ENCODE data around the gene NKTR. TPM values are rescaled to one million over a fixed set of nuclear protein-coding genes. Genes with fewer than 3 reads are reported as not detected.
"Not testable (repeated sequence)": the region's sequence is repeated elsewhere in the genome, so short reads cannot be mapped to it uniquely, and the experiment has no call there.

NKTR gene
- total RNA-seq, 8 experiments from 2014 or later = 44.4 to 140 (median 76.5) TPM

DNA sequence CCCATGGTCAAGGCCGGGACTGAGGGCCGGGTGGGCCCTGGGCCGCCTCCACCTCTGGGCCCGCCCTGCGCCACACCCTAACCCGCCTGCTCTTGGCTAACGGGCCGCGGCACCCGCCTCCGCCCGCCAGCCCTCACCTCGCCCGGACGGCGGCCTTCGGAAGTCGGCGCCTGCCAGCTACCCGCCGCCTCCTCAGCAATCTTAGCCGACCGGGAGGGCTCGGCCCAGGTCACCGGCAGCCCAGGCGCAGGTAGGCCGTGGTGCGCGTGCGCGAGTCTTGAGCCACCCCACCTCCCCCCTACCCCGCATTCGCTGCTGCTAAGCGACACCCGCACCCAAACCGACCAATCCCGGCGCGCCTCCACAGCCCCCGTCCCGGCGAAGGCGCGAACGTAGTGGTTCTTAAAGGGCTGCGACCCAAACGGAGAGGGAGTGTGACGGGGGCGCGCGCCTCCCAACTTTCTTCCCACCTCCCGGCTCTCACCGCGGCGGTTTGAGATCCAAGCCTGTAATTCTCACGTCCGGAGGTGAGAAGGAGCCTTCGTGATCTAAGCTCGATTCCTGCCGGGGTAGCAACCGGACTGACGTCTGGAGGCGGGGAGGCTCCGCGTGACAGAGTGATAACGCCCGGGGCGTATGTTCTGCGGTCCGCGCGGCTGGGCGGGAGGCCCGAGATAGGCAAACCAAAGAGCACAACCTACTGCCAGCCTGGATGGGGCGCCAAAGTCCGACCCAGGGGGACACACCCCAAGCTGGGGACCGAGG, 18.6 kb upstream of the NKTR start, which contains the start of gene SEC22C:
Gene SEC22C, minus strand, starts transcription at position 259 of the 765 bp plus-strand sequence. CDS start 12,921 bp downstream, outside the sequence.
- Histone ChIP-seq H3K27ac (peak within 1 kb of the TSS; percentile 74 to 78), H3K4me3 (peak within 1 kb of the TSS; percentile 67 to 98 (median 80)), H3K4me1 (replicated peaks in 1 of 2) (peaks cover 14 to 15% of the 10 kb centered on the region in 2 donors)
- peak; percentile 90 to 97 (median 95) for ATAC-seq (replicated peaks in 6 of 8)
- WGBS, 10 experiments = 0 to 3% (median 0%) methylated on average over 2 to 10 of the region's 77 CpGs; no CpG with 5 or more reads in 5 of the 10 experiments
- in situ Hi-C loops (cut with MboI; ENCODE audit: low pct_unique_long_range_greater_than_20kb in 2 of 9, low sequenced_read_pairs in 9 of 9, unreplicated experiment in 9 of 9) = no loop called here

DNA sequence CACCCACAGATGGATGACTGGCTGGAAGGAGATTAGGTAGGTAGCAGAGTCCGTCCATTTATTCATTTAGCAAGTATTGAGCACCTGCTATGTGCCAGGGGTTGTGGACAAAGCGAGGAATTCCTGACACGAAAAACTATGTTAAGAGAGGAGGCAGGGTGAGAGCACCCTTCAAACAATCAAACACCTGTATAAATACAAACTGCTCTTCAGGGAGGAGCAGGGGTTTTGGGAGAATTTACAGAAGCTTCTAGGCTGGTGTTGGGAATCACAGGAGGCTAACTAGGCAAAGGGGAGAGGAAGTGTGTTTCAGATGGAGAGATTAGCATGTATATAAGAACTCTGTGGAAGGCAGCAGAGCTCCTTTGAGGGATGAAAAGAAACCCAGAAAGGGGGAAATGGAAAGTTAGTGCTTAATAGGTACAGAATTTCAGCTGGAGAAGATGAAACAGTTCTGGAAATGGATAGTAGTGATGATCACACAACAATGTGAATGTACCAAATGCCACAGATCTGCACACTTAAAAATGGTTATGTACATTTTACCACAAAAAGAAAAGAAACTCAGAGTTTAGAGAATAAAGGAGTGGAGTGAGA, 17.9 kb upstream of the NKTR start:
- WGBS, 10 experiments = 0 to 20% (median 0%) methylated on average over 1 to 3 of the region's 3 CpGs; no CpG with 5 or more reads in 3 of the 10 experiments

DNA sequence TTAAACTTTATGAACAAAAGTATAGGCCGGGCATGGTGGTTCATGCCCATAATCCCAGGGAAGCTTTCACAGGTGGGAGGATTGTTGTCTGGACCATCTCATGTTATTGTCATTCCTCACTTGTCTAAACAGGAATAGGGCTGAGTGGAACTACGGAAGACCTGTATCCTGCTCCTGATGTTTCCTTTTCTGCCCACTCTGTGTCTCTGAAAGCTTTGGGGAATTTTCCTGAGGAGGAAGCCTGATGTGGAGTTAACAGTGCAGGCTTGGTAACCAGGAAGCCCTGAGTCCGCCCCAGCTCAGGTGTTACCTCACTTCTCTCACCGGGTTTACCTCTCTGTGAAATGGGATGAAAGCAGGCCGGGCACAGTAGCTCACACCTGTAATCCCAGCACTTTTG, 11.9 kb upstream of the NKTR start:
- WGBS, 10 experiments = 90 to 100% (median 93%) methylated on average over 1 to 5 of the region's 5 CpGs; no CpG with 5 or more reads in 4 of the 10 experiments
- Histone ChIP-seq H3K4me3 (no peak overlapping the region), H3K4me1 (replicated peaks in 1 of 2) (peaks cover 7 to 8% of the 10 kb centered on the region in 2 donors), H3K27ac (no peak overlapping the region)
- ATAC-seq (replicated peaks in 6 of 8) = no peak
- in situ Hi-C loops (cut with MboI; ENCODE audit: low pct_unique_long_range_greater_than_20kb in 2 of 9, low sequenced_read_pairs in 9 of 9, unreplicated experiment in 9 of 9) = no loop called here

More for the DNA sequence above, 17.9 kb upstream of the NKTR start:
- in situ Hi-C loops (cut with MboI; ENCODE audit: low pct_unique_long_range_greater_than_20kb in 2 of 9, low sequenced_read_pairs in 9 of 9, unreplicated experiment in 9 of 9) = no loop called here
- H3K4me3 ChIP-seq = peak overlapping the region; percentile 67 to 98 (median 80)
- peak overlapping the region; percentile 64 for H3K27ac ChIP-seq
- peaks cover 14 to 15% of the 10 kb centered on the region in 2 donors for H3K4me1 ChIP-seq (replicated peaks in 1 of 2)
- ATAC-seq (replicated peaks in 6 of 8) = no peak

DNA sequence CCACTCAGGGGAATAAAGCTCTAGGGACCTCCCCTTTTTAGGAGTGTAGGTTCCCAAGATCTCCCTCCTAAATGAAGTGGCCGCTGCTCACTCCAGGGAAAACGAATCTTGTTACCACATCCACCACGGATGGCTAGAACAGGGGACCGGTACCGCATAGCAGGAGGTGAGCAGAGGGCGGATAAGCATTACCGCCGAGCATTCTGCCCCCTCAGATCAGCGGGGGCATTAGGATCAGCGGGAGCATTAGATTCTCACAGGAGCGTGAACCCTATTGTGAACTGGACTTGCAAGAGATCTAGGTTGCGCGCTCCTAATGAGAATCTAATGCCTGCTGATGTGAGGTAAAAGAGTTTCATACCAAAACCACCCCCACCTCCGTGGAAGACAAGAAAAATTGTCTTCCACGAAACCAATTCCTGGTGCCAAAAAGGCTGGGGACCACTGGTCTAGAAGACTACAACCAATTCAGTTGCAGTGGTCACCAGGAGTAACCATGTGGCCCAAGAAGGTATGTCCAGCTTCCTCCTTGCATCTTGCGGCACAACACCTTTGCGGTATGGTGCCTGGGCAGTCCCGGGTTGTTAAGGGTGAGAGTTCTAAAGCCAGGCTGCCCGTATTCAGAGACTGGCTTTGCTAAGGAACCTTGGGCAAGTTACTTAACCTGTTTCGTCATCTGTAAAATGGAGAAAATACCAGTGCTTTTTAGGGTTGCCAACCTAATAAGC, 10.9 kb upstream of the NKTR start:
- in situ Hi-C loops (cut with MboI; ENCODE audit: low pct_unique_long_range_greater_than_20kb in 2 of 9, low sequenced_read_pairs in 9 of 9, unreplicated experiment in 9 of 9) = no loop called here
- Histone ChIP-seq H3K4me1 (replicated peaks in 1 of 2) (peaks cover 7 to 8% of the 10 kb centered on the region in 2 donors), H3K4me3 (peak overlapping the region in 1 of 5 donors; percentile 60), H3K27ac (peak overlapping the region in 1 of 2 donors; percentile 75)
- WGBS, 10 experiments = 67 to 100% (median 92%) methylated on average over 1 to 12 of the region's 20 CpGs; no CpG with 5 or more reads in 1 of the 10 experiments
- no peak for ATAC-seq (replicated peaks in 6 of 8)

DNA sequence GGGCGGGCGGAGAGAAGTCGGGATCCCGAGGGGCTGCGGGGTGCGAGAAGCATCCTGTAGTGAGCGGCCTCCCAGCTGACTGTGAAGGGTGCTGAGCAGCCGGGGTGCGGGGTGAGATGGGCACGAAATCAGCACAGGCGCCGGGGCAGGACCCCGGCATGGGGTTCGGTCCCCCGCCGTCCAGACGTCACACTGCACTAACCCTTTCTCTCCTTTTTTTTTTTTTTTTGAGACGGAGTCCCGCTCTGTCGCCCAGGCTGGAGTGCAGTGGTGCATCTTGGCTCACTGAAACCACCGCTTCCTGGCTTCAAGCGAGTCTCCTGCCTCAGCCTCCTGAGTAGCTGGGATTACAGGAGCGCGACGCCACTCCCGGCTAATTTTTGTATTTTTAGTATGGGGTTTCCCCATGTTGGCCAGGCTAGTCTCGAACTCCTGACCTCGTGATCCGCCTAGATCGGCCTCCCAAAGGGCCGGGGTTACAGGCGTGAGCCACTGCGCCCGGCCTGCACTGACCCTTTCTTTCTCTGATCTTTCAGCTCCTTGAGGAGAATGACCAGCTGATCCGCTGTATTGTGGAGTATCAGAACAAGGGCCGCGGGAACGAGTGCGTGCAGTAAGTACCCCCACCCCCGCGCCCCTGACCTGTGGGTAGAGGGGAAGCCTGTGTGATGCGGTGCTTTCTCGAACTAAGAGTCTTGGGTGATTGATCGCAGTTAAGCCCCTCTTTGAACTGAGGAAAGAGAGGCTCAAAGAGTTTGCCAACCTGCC, 9.3 kb upstream of the NKTR start:
- Histone ChIP-seq H3K4me3 (peak overlapping the region; percentile 60 to 93 (median 77)), H3K4me1 (replicated peaks in 1 of 2) (peaks cover 7 to 8% of the 10 kb centered on the region in 2 donors), H3K27ac (peak overlapping the region; percentile 67 to 80)
- peak in 5 of 8 experiments; percentile 28 to 43 (median 36) for ATAC-seq (replicated peaks in 6 of 8)
- WGBS, 10 experiments = 0 to 49% (median 3%) methylated on average over 3 to 7 of the region's 44 CpGs; no CpG with 5 or more reads in 4 of the 10 experiments
- in situ Hi-C loops (cut with MboI; ENCODE audit: low pct_unique_long_range_greater_than_20kb in 2 of 9, low sequenced_read_pairs in 9 of 9, unreplicated experiment in 9 of 9) = no loop called here

DNA sequence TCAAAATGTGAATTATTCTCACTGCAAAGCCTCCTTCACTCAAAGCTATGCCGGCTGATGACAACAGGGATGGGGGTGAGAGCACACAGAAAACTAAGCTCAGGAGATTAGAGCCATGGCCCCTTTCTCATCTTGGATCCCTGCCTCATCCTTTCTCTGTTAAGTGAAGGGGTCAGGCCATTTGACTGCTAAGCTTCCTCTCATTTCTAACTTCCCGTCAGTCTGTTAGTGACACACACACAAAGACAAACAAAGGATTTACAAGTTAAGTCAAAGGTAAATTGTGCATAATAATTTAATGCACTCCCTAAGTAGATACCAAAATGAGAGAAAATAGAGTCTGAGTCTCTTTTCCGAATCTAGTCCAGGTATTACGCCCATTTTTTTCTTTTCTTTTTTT, 8.7 kb upstream of the NKTR start:
- H3K4me3 ChIP-seq = peak overlapping the region; percentile 60 to 93 (median 77)
- H3K4me1 ChIP-seq (replicated peaks in 1 of 2) = peaks cover 7 to 8% of the 10 kb centered on the region in 2 donors
- in situ Hi-C loops (cut with MboI; ENCODE audit: low pct_unique_long_range_greater_than_20kb in 2 of 9, low sequenced_read_pairs in 9 of 9, unreplicated experiment in 9 of 9) = no loop called here
- 30 to 94% (median 57%) methylated on average over 2 to 4 of the region's 4 CpGs; no CpG with 5 or more reads in 3 of the 10 experiments for WGBS, 10 experiments
- no peak overlapping the region for H3K27ac ChIP-seq
- no peak for ATAC-seq (replicated peaks in 6 of 8)

DNA sequence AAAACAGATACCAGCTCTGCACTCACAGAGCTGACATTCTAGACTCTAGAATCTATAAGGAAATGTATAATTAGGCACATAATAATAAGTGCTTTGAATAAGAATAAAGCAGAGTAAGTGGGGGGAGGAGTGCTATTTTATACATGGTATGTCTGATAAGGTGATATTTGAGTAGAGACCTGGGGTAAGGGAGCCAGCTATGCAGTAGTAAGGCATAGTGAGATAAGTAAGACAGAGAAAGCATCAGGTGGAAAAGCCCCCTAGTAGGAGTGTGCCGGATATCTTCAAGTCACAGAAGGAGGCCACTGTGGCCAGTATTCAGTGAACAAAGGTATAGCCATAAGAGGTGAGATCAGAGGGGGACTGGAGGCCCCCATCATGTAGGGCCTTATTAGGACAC, 6.9 kb upstream of the NKTR start:
- in situ Hi-C loops (cut with MboI; ENCODE audit: low pct_unique_long_range_greater_than_20kb in 2 of 9, low sequenced_read_pairs in 9 of 9, unreplicated experiment in 9 of 9) = no loop called here
- no peak overlapping the region for H3K27ac ChIP-seq
- H3K4me1 ChIP-seq (replicated peaks in 1 of 2) = peaks cover 7 to 8% of the 10 kb centered on the region in 2 donors
- ATAC-seq (replicated peaks in 6 of 8) = no peak
- WGBS, 10 experiments = 100% methylated on average over 1 of the region's 1 CpG; no CpG with 5 or more reads in 4 of the 10 experiments
- H3K4me3 ChIP-seq = no peak overlapping the region

DNA sequence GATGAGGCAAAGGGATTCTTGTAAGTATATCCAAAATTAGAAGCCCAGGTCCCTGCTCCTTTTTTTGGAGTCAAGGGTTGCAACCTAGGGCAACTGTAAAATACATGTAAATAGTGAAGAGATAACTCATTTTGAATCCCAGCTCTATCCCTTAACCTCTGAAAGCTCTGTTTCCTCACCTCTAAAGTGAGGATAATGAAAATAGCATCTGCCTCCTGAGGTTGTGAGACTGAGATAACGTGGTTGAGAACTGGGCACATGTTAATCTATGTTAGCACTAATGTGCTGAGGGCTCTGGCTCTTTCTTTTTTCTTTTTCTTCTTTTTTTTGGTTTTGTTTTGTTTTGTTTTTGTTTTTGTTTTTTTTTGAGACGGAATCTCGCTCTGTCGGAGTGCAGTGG, 4.8 kb upstream of the NKTR start:
- Histone ChIP-seq H3K4me1 (replicated peaks in 1 of 2) (peaks cover 7 to 8% of the 10 kb centered on the region in 2 donors), H3K27ac (no peak overlapping the region), H3K4me3 (no peak overlapping the region)
- in situ Hi-C loops (cut with MboI; ENCODE audit: low pct_unique_long_range_greater_than_20kb in 2 of 9, low sequenced_read_pairs in 9 of 9, unreplicated experiment in 9 of 9) = no loop called here
- WGBS, 10 experiments = 80 to 100% (median 100%) methylated on average over 1 to 4 of the region's 4 CpGs
- ATAC-seq (replicated peaks in 6 of 8) = no peak

DNA sequence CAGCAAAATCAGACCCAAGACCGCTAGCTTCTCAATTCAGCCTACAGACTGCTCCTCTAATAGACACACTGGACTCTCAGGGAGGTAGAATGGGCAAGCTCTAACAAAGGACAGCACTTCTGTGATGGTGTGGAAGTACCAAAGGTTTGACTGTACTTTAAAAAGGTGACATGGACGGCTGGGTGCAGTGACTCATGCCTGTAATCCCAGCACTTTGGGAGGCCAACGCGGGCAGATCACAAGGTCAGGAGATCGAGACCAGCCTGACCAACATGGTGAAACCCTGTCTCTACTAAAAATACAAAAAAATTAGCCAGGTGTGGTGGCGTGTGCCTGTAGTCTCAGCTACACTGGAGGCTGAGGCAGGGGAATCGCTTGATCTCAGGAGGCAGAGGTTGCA, 3.4 kb upstream of the NKTR start:
- H3K4me1 ChIP-seq (replicated peaks in 1 of 2); ATAC-seq (replicated peaks in 6 of 8); H3K27ac ChIP-seq; in situ Hi-C loops (cut with MboI; ENCODE audit: low pct_unique_long_range_greater_than_20kb in 2 of 9, low sequenced_read_pairs in 9 of 9, unreplicated experiment in 9 of 9); H3K4me3 ChIP-seq: not testable (repeated sequence)
- WGBS, 10 experiments = 80 to 100% (median 94%) methylated on average over 1 to 5 of the region's 7 CpGs; no CpG with 5 or more reads in 1 of the 10 experiments

DNA sequence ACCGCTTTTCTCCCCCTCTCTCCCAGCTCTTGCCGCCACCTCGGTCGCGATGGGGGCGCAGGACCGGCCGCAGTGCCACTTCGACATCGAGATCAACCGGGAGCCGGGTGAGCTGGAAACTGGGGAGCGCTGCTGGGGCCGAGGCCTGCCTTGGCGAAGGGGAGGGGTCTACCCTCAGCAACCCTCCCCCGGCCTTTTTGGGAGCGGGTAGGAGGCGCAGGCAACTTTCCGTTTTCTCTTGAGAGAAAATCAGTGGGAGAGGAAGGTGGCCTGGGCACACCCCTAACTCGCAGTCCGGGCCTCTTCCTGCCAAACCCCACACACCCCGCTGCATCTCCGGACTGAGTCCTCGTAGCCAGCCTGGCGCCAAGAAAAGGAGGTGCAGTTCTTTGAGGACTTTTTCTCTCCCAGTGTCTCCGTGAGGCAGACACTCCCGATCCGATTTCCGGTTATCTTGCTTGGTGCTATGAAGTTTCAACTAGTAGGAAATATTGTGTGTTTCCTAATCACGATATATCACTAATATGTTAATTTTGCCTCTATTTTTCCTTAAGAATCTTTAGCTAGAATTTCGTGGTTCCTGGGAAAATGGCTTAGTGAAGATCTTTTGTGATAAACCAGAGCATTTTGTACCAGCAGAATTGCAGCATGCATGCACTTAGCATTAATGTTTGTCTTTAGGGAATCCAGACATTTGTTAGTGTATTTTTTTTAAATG, 631 bp downstream of the NKTR start:
- 0% methylated on average over 2 to 6 of the region's 31 CpGs; no CpG with 5 or more reads in 2 of the 10 experiments for WGBS, 10 experiments
- Histone ChIP-seq H3K27ac (peak overlapping the region; percentile 97 to 98), H3K4me3 (peak overlapping the region; percentile 73 to 90 (median 84)), H3K4me1 (replicated peaks in 1 of 2) (peaks cover 6 to 15% of the 10 kb centered on the region in 2 donors)
- ATAC-seq (replicated peaks in 6 of 8) = peak in 5 of 8 experiments; percentile 0 to 35 (median 30)
- in situ Hi-C loops (cut with MboI; ENCODE audit: low pct_unique_long_range_greater_than_20kb in 2 of 9, low sequenced_read_pairs in 9 of 9, unreplicated experiment in 9 of 9) = no loop called here

DNA sequence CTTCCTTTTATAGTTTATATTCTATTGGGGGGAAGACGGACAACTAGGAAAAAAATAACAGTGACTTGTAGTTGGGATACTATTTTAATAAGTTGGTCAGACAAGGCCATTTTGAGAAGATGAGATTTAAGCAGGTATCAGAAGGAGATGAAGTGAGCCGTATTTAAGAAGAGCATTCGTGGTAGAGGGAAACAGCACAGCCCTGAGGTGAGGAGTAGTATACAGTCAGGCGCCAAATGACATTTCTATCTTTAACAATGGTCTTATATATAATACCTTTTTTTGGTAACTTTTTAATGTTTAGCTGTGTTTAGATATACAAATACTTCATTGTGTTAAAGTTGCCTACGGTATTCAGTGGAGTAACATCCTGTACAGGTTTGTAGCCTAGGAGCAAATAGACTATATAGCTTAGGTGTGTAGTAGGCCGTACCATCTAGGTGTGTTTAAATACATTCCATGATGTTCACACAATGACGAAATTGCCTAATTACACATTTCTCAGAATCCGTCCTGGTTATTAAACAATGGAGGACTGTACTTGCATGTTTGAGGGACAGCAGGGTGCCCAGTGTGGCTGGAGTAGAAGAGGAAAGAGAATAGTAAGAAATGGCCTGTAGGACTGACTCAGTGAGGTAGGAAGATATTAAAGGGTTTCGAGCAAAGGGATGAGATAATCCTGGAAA, 1.6 kb downstream of the NKTR start:
- no peak overlapping the region for H3K27ac ChIP-seq
- peaks cover 8 to 17% of the 10 kb centered on the region in 2 donors for H3K4me1 ChIP-seq (replicated peaks in 1 of 2)
- no peak for ATAC-seq (replicated peaks in 6 of 8)
- 28 to 59% (median 49%) methylated on average over 3 to 8 of the region's 9 CpGs; no CpG with 5 or more reads in 1 of the 10 experiments for WGBS, 10 experiments
- in situ Hi-C loops (cut with MboI; ENCODE audit: low pct_unique_long_range_greater_than_20kb in 2 of 9, low sequenced_read_pairs in 9 of 9, unreplicated experiment in 9 of 9) = no loop called here
- peak overlapping the region; percentile 73 to 90 (median 84) for H3K4me3 ChIP-seq

Measured in motor neuron (in vitro differentiated cells).